HG02943 (cell line): ENCODE data around the gene PNLIPRP1.

Experiments
- ATAC-seq: cut with Tn5 transposase; IDR thresholded peaks from one replicate; pipeline ENCODE4 v1.9.1; 2021; ENCODE audit warnings: mild to moderate bottlenecking, low read depth, moderate library complexity; ENCODE audit not compliant: unreplicated experiment

PNLIPRP1 gene

DNA sequence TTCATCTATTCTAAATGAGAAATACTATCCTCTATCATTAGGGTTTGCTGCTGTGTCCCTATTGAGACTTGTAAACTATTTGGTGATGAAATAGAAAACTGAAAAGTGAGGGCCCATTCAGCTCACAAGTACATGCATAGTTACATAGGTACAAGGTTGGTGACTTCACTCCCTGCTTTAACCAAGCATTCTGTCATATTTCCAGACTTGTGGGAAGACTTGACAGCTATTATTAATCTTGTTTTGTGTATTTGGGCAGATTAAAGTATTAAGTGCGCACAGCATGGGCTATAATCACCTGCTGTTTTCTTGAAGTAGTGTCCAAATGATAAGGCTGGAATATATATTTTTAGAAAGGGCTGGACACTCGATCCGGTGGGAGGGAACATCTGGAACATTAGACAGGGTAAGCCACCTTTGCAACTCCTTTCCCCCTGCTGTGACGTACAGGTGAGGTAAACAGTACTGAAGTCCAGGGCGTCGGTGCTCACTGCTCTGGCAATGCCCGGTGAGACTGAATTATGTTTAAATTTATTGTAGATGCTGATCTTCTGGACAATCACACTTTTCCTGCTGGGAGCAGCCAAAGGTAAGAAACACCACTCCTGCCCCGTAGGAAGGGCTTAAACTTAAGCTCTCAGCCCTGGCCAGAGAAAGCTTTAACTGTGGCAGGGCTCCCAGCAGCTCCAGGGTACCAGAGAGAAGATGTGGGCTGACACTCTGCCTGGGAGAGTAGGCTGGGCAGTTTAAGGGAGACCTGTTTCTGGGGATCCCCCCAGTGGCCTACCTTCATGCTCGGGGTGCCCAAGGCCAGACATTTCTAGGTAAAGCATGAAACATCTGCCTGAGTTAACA lies at the start of gene PNLIPRP1:
Gene PNLIPRP1 (plus strand): TSS at position 370 of the 855 bp plus-strand sequence. CDS start 171 bp downstream, at position 541.
- ATAC-seq: no peak

DNA sequence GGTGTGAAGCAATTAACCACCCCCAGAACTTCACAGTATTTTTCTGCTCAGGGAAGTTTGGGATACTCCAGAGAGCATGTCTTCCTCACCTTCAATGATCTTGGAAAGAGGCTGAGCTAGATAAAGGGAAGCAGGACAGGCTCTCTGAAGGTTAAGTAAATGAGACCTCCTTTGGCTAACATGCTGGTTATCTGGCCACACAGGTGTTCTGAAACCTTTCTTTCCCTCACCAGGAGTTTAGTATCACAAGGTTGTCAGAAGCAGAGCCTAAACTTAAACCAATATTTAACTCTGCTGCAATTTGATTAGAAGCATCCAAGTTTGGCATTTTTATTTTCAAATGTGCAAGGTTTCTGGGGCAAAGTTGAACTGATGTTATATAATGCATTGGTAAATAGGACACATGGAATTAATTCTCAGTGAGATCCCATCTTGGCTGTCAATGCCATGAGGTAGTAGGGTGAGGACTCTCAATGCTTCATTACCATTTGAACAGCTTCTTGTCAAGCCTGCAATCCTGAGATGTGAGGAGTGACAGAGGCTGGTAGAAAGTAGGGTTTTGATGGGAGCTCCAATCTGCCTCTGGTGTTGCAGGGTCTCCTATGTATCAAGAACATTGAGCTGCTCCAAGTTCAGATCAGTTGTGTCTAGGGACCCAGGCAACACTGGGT lies 48.6 kb upstream of the PNLIPRP1 start:
- no peak for ATAC-seq

- no peak for ATAC-seq
Observed at GRCh38 chr10:116545122-116545521, 45.6 kb upstream of the PNLIPRP1 start.

- no peak for ATAC-seq
Observed at GRCh38 chr10:116545756-116546155, 45.0 kb upstream of the PNLIPRP1 start, which contains the start of gene PNLIP. Gene PNLIP, plus strand, starts transcription at chr10:116545931. Its CDS starts 162 bp downstream, at chr10:116546093.

DNA sequence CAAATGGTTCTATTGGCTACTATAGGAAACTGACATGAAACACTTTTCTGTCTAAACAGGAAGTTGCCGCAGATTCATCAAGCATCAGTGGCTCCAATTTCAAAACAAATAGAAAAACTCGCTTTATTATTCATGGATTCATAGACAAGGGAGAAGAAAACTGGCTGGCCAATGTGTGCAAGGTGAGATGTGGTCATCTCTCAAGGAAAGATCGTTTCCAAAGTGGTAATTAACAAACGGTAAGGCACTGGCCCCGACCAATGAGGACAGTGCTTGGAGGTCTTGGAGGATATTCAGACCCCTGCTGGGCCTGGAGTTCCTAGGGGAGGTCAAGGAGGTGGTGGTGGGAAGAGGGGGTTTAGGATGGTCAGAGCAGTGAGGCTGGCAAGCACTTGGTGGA lies 42.5 kb upstream of the PNLIPRP1 start:
- no peak for ATAC-seq

DNA sequence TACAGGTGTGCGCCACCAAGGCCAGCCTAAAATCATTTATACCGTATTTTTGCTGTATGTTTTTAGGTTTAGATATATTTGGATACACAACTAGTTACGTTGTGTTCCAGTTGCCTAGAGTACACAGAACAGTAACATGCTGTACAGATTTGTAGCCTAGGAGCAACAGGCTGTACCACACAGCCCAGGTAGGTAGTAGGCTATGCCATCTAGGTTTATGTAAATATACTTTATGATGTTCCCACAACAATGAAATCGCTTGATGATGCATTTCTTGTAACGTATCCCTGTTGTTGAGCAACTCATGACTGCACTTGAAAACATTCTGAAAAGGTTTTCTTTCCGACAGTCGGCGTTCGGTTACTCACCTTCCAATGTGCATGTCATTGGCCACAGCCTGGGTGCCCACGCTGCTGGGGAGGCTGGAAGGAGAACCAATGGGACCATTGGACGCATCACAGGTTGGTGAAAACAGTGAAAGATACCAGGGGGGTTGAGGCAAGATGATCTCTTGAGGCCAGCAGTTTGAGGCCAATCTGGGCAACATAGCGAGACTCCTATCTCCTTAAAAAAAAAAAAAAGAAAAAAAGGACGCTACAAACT lies 37.3 kb upstream of the PNLIPRP1 start:
- no peak for ATAC-seq

GRCh38 chr10:116554628-116555027 lies 36.1 kb upstream of the PNLIPRP1 start:
- no peak for ATAC-seq

GRCh38 chr10:116555880-116556279 lies 34.9 kb upstream of the PNLIPRP1 start:
- no peak for ATAC-seq

DNA sequence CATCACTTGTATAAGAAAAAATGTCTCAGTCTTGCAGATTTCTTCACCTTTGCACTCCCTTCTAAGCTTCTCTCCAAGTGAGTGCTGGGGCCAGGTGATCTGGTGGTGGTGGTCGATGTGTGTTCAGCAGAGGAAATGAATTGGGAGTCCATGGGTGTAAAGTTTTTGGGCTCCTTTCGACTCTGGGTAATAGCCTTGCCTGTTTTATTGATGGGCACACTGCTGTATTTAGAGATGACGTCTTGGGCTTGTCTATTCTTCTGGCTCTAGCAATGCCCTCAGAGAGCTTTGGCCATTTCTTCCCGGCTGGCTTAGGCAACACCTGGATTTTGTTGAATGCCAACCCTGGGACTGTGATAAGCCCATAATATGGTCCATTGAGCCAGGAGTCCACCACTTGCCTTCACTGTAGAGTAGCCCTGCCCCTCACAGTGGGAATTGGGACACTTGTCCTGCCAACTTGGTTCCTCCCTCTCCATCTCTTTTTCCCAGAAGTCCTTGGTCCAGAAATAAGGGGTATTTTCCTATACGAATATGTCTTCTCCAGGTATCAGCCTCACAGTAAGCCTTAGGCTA lies 33.4 kb upstream of the PNLIPRP1 start:
- ATAC-seq: no peak

DNA sequence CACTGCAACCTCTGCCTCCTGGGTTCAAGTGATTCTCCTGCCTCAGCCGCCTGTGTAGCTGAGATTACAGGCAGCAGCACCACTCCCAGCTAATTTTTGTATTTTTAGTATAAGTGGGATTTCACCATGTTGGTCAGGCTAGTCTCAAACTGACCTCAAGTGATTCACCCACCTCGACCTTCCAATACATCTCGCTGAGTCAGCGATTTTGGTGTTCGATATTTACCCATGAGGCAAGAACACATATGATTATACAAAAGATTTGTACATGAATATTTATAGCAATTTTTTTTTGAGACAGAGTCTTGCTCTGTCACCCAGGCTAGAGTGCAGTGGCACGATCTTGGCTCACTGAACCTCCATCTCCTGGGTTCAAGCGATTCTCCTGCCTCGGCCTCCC lies 25.2 kb upstream of the PNLIPRP1 start:
- no peak for ATAC-seq

DNA sequence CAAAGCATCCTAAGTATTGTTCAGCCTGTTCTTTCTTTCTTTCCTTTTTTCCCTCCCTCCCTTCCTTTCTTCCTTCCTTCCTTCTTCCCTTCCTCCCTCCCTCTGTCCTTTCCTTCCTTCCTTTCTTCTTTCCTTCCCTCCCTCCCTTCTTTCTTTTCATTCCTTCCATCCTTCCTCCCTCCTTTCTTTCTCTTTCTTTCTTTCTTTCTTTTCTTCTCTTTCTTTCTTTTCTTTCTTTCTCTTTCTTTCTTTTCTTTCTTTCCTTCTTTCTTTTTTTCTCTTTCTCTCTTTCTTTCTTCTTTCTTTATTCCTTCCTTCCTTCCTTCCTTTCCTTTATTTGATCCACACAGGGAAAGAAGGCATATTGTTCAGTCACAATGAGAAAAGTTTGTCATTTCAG lies 23.8 kb upstream of the PNLIPRP1 start:
- no peak for ATAC-seq

DNA sequence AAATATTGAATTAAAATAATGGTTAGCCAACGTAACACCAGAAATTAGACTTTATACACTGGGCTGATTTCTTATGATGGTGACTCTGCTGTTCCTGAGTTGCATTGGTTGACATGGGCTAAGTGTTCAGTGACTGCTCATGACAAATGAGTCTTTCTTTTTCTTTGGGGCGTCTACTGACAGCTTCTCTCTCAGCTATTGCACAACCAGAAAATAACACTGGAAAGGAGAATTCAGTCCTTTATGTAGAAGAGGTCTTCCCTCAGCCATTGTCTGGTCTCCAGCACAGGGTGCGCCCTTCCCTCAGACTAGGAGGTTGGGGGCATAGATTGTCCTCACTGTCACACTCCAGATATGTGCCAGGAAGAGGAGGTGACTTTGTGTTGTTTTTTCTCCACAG lies 23.4 kb upstream of the PNLIPRP1 start:
- no peak for ATAC-seq

GRCh38 chr10:116574797-116575196 lies 16.0 kb upstream of the PNLIPRP1 start:
- ATAC-seq: no peak

DNA sequence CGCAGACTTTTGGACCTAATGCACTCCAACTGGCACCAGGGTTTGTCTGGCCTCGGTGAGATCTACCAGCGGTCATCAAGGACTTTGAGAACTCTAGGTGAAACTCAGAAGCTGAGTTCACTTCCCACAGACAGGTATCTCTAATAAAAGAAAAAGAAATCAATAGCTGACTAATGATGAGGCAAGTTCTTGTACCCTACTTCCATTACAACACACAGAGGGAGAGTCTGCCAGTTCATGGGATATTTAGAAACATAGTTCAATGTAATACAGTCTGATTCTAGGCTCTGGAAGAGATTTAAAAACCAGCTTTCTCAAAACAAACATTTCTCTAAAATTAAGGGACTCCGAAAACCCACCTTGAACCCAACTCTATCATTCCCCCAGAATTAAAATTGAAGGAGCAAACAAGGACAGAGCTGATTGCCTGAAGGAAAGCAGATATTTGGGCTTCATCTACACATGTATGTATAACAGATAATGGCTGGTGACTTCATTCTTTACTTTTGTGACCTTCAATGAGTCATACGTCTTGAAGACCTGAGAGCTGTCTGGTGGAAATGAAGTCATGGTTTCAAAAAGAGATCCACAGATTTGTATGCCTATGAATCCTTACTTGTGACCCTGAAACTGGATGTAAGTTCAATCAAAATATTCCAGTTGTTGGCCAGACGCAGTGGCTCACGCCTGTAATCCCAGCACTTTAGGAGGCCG lies 2.7 kb upstream of the PNLIPRP1 start:
- ATAC-seq: no peak

- ATAC-seq: no peak
Observed at GRCh38 chr10:116588995-116589394, 1.8 kb upstream of the PNLIPRP1 start.

DNA sequence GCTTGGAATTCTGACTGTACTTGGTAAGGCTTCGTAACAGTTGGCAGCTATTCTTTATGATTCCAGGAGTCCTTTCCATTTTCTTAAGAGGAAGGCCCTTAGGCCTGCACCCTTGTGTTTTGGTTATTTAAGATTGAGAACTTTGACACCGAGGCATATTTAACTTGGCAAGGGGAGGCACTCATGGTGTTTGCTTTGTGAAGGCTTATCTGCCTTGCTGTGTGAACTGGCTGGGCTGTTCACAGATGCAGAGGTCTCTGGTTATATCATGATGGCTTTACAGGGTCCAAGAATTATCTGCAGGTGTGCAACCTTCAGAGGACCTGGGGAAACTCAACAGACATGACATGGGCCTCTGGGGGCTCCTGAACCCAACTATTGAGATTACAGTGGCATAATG lies 833 bp upstream of the PNLIPRP1 start:
- ATAC-seq: no peak

DNA sequence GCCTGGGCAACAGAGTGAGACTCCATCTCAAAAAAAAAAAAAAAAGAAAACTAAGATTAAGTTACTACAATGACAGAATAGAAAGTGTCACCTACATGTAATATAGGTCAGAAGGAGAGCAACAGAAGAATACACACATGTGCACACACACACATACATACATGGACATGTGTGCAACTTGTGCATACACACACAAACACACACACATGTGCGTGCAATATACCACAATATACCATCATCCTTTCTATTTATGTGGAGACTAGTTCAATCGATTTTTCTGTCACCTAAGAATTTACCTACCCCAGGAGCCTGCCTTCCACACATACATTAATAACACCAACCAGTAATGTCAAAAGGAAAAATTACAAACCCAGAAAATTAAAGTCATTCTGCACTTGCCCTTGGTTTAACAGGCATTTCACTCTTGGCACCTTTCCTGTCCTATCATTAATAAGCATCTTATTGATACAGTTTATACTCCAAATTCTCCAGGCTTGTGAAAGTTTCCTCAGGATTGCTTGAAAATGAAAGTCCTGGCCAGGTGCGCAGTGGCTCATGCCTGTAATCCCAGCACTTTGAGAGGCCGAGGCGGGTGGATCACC lies 2.5 kb downstream of the PNLIPRP1 start:
- ATAC-seq: no peak

GRCh38 chr10:116594525-116595035 lies 3.8 kb downstream of the PNLIPRP1 start:
- no peak for ATAC-seq

- no peak for ATAC-seq
Observed at GRCh38 chr10:116596062-116596461, 5.3 kb downstream of the PNLIPRP1 start.

- ATAC-seq: no peak
Observed at GRCh38 chr10:116597543-116597942, 6.8 kb downstream of the PNLIPRP1 start.
